IMR-90 (cell line): ENCODE measurements around the gene ACTRT2. TPM values are rescaled to one million over a fixed set of nuclear protein-coding genes. Genes with fewer than 3 reads are reported as not detected.

Experiments
- ATAC-seq: fragments of 200-7000 bp; cut with Tn5 transposase; 2 replicates; pipeline ENCODE4 v1.9.1; 2020; ENCODE audit warnings: low read depth, mild to moderate bottlenecking, moderate library complexity
- BruUV-seq: library from RNA; stranded (reverse); fragments of 400-500 nt; replicated peaks from 2 replicates; lab custom pipeline; 2021; lab: Mats Ljungman, UMichigan
- CTCF ChIA-PET: fragments of 300-600 bp; formaldehyde crosslinking; extraction: SDS; loops from one replicate; lab custom pipeline; 2021; ENCODE audit warnings: antibody characterized with exemption; lab: Yijun Ruan, JAX
- POLR2A ChIA-PET: fragments of 300-600 bp; sonication (Branson Sonifier 250); formaldehyde crosslinking; loops from one replicate; lab custom pipeline; 2022; ENCODE audit warnings: antibody characterized with exemption; ENCODE audit not compliant: unreplicated experiment; lab: Charles Lee
- DNase-seq: peaks from one replicate; pipeline ENCODE4 v3.0.0; 2013
- H2AFZ ChIP-seq: replicated peaks from 2 replicates; pipeline ENCODE3; 2013; ENCODE audit warnings: low read length, mild to moderate bottlenecking; ENCODE audit not compliant: poor library complexity
- H2AK5ac ChIP-seq: 2 replicates; pipeline ENCODE4 v1.6.1; 2013; ENCODE audit warnings: low read depth, low read length, inconsistent platforms
- H2AK9ac ChIP-seq: replicated peaks from 2 replicates; pipeline ENCODE3; 2013; ENCODE audit warnings: mild to moderate bottlenecking, low read depth, low read length, moderate library complexity; ENCODE audit not compliant: poor library complexity
- H2BK120ac ChIP-seq: 2 replicates; pipeline ENCODE4 v1.6.1; 2013; ENCODE audit warnings: low read depth, low read length, inconsistent platforms
- H2BK15ac ChIP-seq: 3 replicates; pipeline ENCODE4 v1.6.1; 2013; ENCODE audit warnings: low read depth, low read length, inconsistent platforms
- H2BK20ac ChIP-seq: 2 replicates; pipeline ENCODE4 v1.6.1; 2013; ENCODE audit warnings: low read depth, mild to moderate bottlenecking, inconsistent platforms, low read length, moderate library complexity
- H2BK5ac ChIP-seq: 2 replicates; pipeline ENCODE4 v1.6.1; 2013; ENCODE audit warnings: mild to moderate bottlenecking, low read depth, low read length, inconsistent platforms; ENCODE audit not compliant: poor library complexity, severe bottlenecking
- H3K14ac ChIP-seq: replicated peaks from 2 replicates; pipeline ENCODE4 v1.6.1; 2013; ENCODE audit warnings: low read depth, low read length, inconsistent platforms
- H3K18ac ChIP-seq: 2 replicates; pipeline ENCODE4 v1.6.1; 2013; ENCODE audit warnings: low read depth, low read length, control low read depth
- H3K23ac ChIP-seq: 2 replicates; pipeline ENCODE4 v1.6.1; 2013; ENCODE audit warnings: low read depth, low read length, inconsistent platforms
- H3K27ac ChIP-seq: 2 replicates; pipeline ENCODE4 v1.5.1; 2013; ENCODE audit warnings: mild to moderate bottlenecking, control low read depth, low read length; ENCODE audit not compliant: insufficient read depth
- H3K27me3 ChIP-seq: 2 replicates; pipeline ENCODE4 v1.6.1; 2013; ENCODE audit warnings: low read length; ENCODE audit not compliant: control insufficient read depth, insufficient read depth
- H3K36me3 ChIP-seq: 2 replicates; pipeline ENCODE4 v1.6.1; 2013; ENCODE audit warnings: low read length, mixed read lengths; ENCODE audit not compliant: control insufficient read depth, insufficient read depth
- H3K4ac ChIP-seq: 2 replicates; pipeline ENCODE4 v1.6.1; 2013; ENCODE audit warnings: low read depth, low read length, inconsistent platforms
- H3K4me1 ChIP-seq: 2 replicates; pipeline ENCODE4 v1.6.1; 2013; ENCODE audit warnings: low read length, mixed read lengths; ENCODE audit not compliant: control insufficient read depth, insufficient read depth
- H3K4me2 ChIP-seq: 2 replicates; pipeline ENCODE4 v1.6.1; 2013; ENCODE audit warnings: low read depth, mild to moderate bottlenecking, control low read depth, low read length, moderate library complexity
- H3K4me3 ChIP-seq: 2 replicates; pipeline ENCODE4 v1.5.1; 2013; ENCODE audit warnings: low read depth, mild to moderate bottlenecking, control low read depth, low read length, moderate library complexity; ENCODE audit not compliant: insufficient read depth
- H3K56ac ChIP-seq: 2 replicates; pipeline ENCODE4 v1.6.1; 2013; ENCODE audit warnings: low read length, inconsistent platforms; ENCODE audit not compliant: insufficient read depth; ENCODE audit errors: extremely low read depth
- H3K79me1 ChIP-seq, 2 experiments: 2 replicates each; pipeline ENCODE4 v1.6.1; 2013; ENCODE audit warnings: low read length in 2 of 2, inconsistent platforms in 1 of 2, low read depth in 1 of 2
- H3K9ac ChIP-seq: 2 replicates; pipeline ENCODE4 v1.6.1; 2013; ENCODE audit warnings: low read depth, low read length, control low read depth
- H3K9me1 ChIP-seq: 2 replicates; pipeline ENCODE4 v1.6.1; 2013; ENCODE audit warnings: low read length, inconsistent platforms; ENCODE audit not compliant: insufficient read depth
- H3K9me3 ChIP-seq: 2 replicates; pipeline ENCODE4 v1.6.1; 2013; ENCODE audit warnings: low read length; ENCODE audit not compliant: control insufficient read depth, insufficient read depth
- H4K20me1 ChIP-seq: 2 replicates; pipeline ENCODE4 v1.6.1; 2013; ENCODE audit warnings: low read length, inconsistent platforms; ENCODE audit not compliant: insufficient read depth
- H4K5ac ChIP-seq: 2 replicates; pipeline ENCODE4 v1.6.1; 2013; ENCODE audit warnings: mild to moderate bottlenecking, low read depth, low read length, control low read depth
- H4K8ac ChIP-seq, 2 experiments: 2 replicates each; pipeline ENCODE4 v1.6.1; 2013; ENCODE audit warnings: low read depth in 2 of 2, low read length in 2 of 2, control low read depth in 1 of 2, inconsistent platforms in 1 of 2
- H4K91ac ChIP-seq: 2 replicates; pipeline ENCODE4 v1.6.1; 2013; ENCODE audit warnings: low read depth, low read length, inconsistent platforms; ENCODE audit not compliant: insufficient read depth
- FOS ChIP-seq: fragments of 150-350 bp; IDR thresholded peaks from 2 replicates; pipeline ENCODE4 v1.6.1; 2016; ENCODE audit warnings: low read depth, low read length
- MAFK ChIP-seq: IDR thresholded peaks from 2 replicates; pipeline ENCODE4 v1.6.1; 2012; ENCODE audit warnings: low read depth, low read length, improper control_type of control experiment
- NFE2L2 ChIP-seq: fragments of 150-350 bp; IDR thresholded peaks from 2 replicates; pipeline ENCODE4 v1.6.1; 2016; ENCODE audit warnings: low read depth, mild to moderate bottlenecking, low read length
- RCOR1 ChIP-seq: IDR thresholded peaks from 2 replicates; pipeline ENCODE4 v1.6.1; 2012; ENCODE audit warnings: mild to moderate bottlenecking, low read length, improper control_type of control experiment; ENCODE audit not compliant: insufficient replicate concordance
- RFX5 ChIP-seq: IDR thresholded peaks from 2 replicates; pipeline ENCODE4 v1.8.0; 2012; ENCODE audit warnings: low read depth, mild to moderate bottlenecking, low read length, moderate library complexity
- SMC3 ChIP-seq: fragments of 150-350 bp; IDR thresholded peaks from 2 replicates; pipeline ENCODE4 v1.6.1; 2016; ENCODE audit warnings: low read depth, mild to moderate bottlenecking, antibody characterized with exemption, low read length, moderate library complexity
- WGBS, 2 experiments: methylation state at CpG; one replicate each; pipeline versions ENCODE4 v1.1.5 to v1.1.7; 2013; ENCODE audit warnings: missing lambda C conversion rate in 2 of 2; ENCODE audit not compliant: insufficient read length in 1 of 2; ENCODE audit errors: extremely low coverage in 2 of 2; 5-methylcytosine and 5-hydroxymethylcytosine counted together
- dilution Hi-C: fragments of 300-500 bp; cut with HindIII; formaldehyde crosslinking; loops from one replicate; pipeline ENCODE4 v1.14.3; 2018; ENCODE audit warnings: low sequenced_read_pairs; ENCODE audit not compliant: unreplicated experiment
- in situ Hi-C: fragments of 300-500 bp; cut with MboI; formaldehyde crosslinking; loops from 3 replicates; pipeline ENCODE4 v1.14.3; 2019; ENCODE audit warnings: low sequenced_read_pairs, inconsistent platforms, mixed read lengths
- intact Hi-C: fragments of 100-400 bp; cut with micrococcal nuclease; formaldehyde crosslinking; loops from 2 replicates; pipeline ENCODE4 v1.10.0; 2022
- polyA plus RNA-seq, 3 experiments: library from polyadenylated mRNA; depleted of rRNA; stranded (reverse); fragments of >200 nt; gene quantifications; 2 replicates each; pipeline ENCODE4 v1.2.3, GENCODE V29; 2012; ENCODE audit warnings: low replicate concordance in 1 of 3
- total RNA-seq: library from RNA; depleted of rRNA; stranded (reverse); fragments of >200 nt; gene quantifications from 2 replicates; pipeline ENCODE4 v1.2.3, GENCODE V29; 2012
- TF ChIP-seq, protein P1 (sequence below): conservative IDR thresholded peaks from 2 replicates; pipeline ENCODE4 v1.5.1; 2012; ENCODE audit warnings: mild to moderate bottlenecking, low read depth, low read length, improper control_type of control experiment
- TF ChIP-seq, protein P2 (sequence below): fragments of 150-350 bp; IDR thresholded peaks from 2 replicates; pipeline ENCODE4 v1.6.1; 2016; ENCODE audit warnings: low read depth, mild to moderate bottlenecking, low read length, moderate library complexity, borderline replicate concordance
- TF ChIP-seq, protein P3 (sequence below): fragments of 150-350 bp; IDR thresholded peaks from 2 replicates; pipeline ENCODE4 v1.6.1; 2017; ENCODE audit warnings: mild to moderate bottlenecking, antibody characterized with exemption, low read length, low read depth

The ACTRT2 gene
- total and polyA plus RNA-seq, 2 of the 4 experiments (the other 2 are of a cell fraction): not detected

DNA sequence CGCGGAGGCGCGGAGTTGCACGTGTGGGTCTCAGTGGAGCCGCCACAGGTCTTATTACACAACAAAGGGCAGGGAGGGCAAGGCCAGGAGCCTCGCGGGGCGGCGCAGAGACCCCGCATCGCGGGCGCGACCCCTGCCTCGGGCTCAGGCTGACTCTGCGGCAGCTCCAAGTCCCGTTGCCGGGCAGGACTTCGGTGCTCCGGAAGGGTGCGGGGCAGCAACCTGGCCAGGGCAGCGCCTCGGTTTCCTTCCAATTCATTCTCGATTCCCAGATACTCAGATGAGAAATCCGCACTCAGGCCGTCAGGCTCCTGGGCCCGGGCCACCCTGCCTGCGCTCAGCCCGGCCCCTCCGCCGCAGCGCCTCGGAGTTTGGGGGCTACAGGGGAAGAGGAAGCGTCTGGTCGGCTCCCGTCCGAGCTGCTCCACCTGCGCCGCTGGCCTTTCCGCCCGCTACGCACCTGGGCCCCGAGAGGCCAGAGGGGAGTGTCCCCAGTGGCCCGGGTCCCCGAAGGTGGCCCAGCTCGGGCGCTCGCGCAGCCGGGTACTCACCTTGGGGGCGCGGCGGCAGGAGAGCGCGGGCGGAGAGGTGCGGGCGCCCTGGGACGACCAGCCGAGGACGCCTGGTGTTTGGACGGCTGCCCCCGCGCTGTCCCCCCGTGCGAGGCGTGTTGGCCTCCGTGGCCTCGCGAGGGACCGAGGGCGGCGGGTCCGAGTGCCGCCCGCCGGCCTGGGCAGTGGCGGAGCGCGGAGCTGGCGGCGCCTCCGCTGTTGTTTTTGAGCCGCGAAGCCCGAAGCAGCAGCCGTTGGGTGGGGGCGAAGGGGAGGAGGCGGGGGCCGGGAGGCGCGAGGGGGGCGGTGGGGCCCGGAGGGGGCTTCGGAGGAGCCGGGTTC, 46.6 kb downstream of the ACTRT2 start:
- H4K5ac ChIP-seq: no peak overlapping the region
- ATAC-seq: no peak
- TF ChIP-seq RFX5 (no peak), FOS (no peak), MAFK (no peak), NFE2L2 (no peak), RCOR1 (no peak), SMC3 (no peak)
- TF ChIP-seq, protein P1, sequence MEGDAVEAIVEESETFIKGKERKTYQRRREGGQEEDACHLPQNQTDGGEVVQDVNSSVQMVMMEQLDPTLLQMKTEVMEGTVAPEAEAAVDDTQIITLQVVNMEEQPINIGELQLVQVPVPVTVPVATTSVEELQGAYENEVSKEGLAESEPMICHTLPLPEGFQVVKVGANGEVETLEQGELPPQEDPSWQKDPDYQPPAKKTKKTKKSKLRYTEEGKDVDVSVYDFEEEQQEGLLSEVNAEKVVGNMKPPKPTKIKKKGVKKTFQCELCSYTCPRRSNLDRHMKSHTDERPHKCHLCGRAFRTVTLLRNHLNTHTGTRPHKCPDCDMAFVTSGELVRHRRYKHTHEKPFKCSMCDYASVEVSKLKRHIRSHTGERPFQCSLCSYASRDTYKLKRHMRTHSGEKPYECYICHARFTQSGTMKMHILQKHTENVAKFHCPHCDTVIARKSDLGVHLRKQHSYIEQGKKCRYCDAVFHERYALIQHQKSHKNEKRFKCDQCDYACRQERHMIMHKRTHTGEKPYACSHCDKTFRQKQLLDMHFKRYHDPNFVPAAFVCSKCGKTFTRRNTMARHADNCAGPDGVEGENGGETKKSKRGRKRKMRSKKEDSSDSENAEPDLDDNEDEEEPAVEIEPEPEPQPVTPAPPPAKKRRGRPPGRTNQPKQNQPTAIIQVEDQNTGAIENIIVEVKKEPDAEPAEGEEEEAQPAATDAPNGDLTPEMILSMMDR: no peak
- TF ChIP-seq, protein P2, sequence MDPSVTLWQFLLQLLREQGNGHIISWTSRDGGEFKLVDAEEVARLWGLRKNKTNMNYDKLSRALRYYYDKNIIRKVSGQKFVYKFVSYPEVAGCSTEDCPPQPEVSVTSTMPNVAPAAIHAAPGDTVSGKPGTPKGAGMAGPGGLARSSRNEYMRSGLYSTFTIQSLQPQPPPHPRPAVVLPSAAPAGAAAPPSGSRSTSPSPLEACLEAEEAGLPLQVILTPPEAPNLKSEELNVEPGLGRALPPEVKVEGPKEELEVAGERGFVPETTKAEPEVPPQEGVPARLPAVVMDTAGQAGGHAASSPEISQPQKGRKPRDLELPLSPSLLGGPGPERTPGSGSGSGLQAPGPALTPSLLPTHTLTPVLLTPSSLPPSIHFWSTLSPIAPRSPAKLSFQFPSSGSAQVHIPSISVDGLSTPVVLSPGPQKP: no peak
- TF ChIP-seq, protein P3, sequence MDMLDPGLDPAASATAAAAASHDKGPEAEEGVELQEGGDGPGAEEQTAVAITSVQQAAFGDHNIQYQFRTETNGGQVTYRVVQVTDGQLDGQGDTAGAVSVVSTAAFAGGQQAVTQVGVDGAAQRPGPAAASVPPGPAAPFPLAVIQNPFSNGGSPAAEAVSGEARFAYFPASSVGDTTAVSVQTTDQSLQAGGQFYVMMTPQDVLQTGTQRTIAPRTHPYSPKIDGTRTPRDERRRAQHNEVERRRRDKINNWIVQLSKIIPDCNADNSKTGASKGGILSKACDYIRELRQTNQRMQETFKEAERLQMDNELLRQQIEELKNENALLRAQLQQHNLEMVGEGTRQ: no peak
- H3K18ac ChIP-seq: no peak overlapping the region
- ChIA-PET POLR2A (no interaction called here), CTCF (no interaction called here)
- H2AK9ac ChIP-seq: no peak overlapping the region
- 1% methylated on average over 26 of the region's 97 CpGs; no CpG with 5 or more reads in 1 of the 2 experiments for WGBS, 2 experiments
- no peak overlapping the region for H3K4me2 ChIP-seq
- intact Hi-C loops: loop anchor here (10.0 kb wide), 1 partner anchor 247 kb away; no protein-coding TSS in a partner anchor
- in situ Hi-C loops: loop anchor here (25.0 kb wide), 1 partner anchor 631 kb away; no protein-coding TSS in a partner anchor
- no peak overlapping the region for H4K91ac ChIP-seq
- no peak overlapping the region for H2BK15ac ChIP-seq
- H3K27ac ChIP-seq: no peak overlapping the region
- H3K14ac ChIP-seq: no peak overlapping the region
- no peak overlapping the region for H2AFZ ChIP-seq
- no peak overlapping the region for H3K4me3 ChIP-seq
- H3K4me1 ChIP-seq: peaks cover 2% of the 10 kb centered on the region; the same call in 1 of the 2 replicates
- no peaks in the 10 kb centered on the region for H3K9me3 ChIP-seq
- no peak overlapping the region for H3K23ac ChIP-seq
- H3K36me3 ChIP-seq: no peaks in the 10 kb centered on the region
- H4K20me1 ChIP-seq: no peaks in the 10 kb centered on the region
- H2BK20ac ChIP-seq: no peak overlapping the region
- no peak overlapping the region for H3K4ac ChIP-seq
- peaks cover 78% of the 10 kb centered on the region for H3K27me3 ChIP-seq
- no peak for DNase-seq
- H3K79me1 ChIP-seq: no peaks in the 10 kb centered on the region
- H2BK120ac ChIP-seq: no peak overlapping the region
- no peak overlapping the region for H2BK5ac ChIP-seq
- H3K9ac ChIP-seq: no peak overlapping the region
- dilution Hi-C loops: no loop called here
- H4K8ac ChIP-seq: no peak overlapping the region
- BruUV-seq: no TSS peak
- H3K9me1 ChIP-seq: no peaks in the 10 kb centered on the region
- H2AK5ac ChIP-seq: no peak overlapping the region
- H3K56ac ChIP-seq: no peak overlapping the region
